HFFc6 (cell line): ENCODE measurements around the gene MSRB3. TPM values are rescaled to one million over a fixed set of nuclear protein-coding genes. Genes with fewer than 3 reads are reported as not detected.

Experiments used
- DNase-seq: peaks from one replicate; pipeline ENCODE4 v3.0.0-alpha.2; 2018
- H3K27ac Mint-ChIP-seq: 2 replicates; pipeline ENCODE4 v1.8.0; 2020; ENCODE audit warnings: mild to moderate bottlenecking, mixed read lengths
- H3K27me3 Mint-ChIP-seq: 2 replicates; pipeline ENCODE4 v1.8.0; 2021; ENCODE audit warnings: mild to moderate bottlenecking, moderate library complexity, mixed read lengths; ENCODE audit not compliant: insufficient read depth
- H3K36me3 Mint-ChIP-seq: 2 replicates; pipeline ENCODE4 v1.8.0; 2021; ENCODE audit warnings: low read depth, mixed read lengths
- H3K4me1 Mint-ChIP-seq: 2 replicates; pipeline ENCODE4 v1.8.0; 2020; ENCODE audit warnings: low read depth, mixed read lengths
- H3K4me3 Mint-ChIP-seq: 2 replicates; pipeline ENCODE4 v1.8.0; 2020; ENCODE audit warnings: mild to moderate bottlenecking, moderate library complexity, mixed read lengths
- H3K9me3 Mint-ChIP-seq: 2 replicates; pipeline ENCODE4 v1.8.0; 2020; ENCODE audit warnings: mild to moderate bottlenecking, mixed read lengths
- total RNA-seq, 6 experiments: library from RNA; stranded (reverse); fragmentation: NEBNext Ultra II Directional; extraction: Animal tissue kit (Norgen Biotek cat#: 25700); gene quantifications; 2 replicates in 1 of 6; 3 replicates in 5 of 6; pipeline ENCODE4 v1.2.3, GENCODE V29; 2021
- TF ChIP-seq, protein P1 (sequence below): fragments of 200-600 bp; sonication (generic); IDR thresholded peaks from 2 replicates; pipeline ENCODE4 v1.5.0; 2021; ENCODE audit warnings: antibody characterized with exemption, mild to moderate bottlenecking

Gene MSRB3
- total RNA-seq, 6 experiments from 2014 or later = 108 to 143 (median 127) TPM

DNA sequence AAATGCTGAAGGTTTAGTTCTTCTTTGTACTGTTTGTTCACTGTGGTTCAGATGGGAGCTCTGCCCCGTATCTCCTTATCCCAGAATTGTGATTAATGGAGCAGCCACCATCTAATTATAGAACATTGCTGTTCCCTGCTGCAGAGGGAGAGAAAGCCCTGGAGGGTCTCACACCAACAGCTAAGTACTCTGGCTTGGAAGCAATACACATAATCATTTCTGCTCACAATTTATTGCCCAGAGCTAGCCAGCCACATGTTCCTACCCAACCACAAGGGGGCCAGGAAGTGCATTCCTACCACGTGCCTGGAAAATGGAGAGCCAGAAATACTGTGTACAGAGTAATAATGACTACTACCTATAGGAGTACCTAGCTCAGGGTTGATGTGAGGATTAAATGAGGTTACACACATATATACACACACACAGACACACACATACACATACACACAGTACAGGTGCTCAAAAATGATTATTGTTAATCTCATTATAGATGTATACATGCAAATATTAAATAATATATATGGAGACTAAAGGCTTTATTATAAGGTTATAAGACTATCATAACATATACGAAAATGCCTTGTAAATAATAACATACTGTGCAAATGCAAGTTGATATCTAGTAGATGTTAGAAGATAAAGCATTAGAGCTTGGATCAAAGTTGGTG is 22.3 kb downstream of the MSRB3 start:
- peaks cover 15% of the 10 kb centered on the region for H3K36me3 Mint-ChIP-seq
- DNase-seq = peak; percentile 36
- H3K4me3 Mint-ChIP-seq = no peak overlapping the region; the same call in 1 of the 2 replicates
- H3K27me3 Mint-ChIP-seq = no peaks in the 10 kb centered on the region
- H3K9me3 Mint-ChIP-seq = peaks cover 5% of the 10 kb centered on the region; the same call in 1 of the 2 replicates
- peak overlapping the region; percentile 10; the same call in 1 of the 2 replicates for H3K27ac Mint-ChIP-seq
- peaks cover 80% of the 10 kb centered on the region for H3K4me1 Mint-ChIP-seq
- TF ChIP-seq, protein P1, sequence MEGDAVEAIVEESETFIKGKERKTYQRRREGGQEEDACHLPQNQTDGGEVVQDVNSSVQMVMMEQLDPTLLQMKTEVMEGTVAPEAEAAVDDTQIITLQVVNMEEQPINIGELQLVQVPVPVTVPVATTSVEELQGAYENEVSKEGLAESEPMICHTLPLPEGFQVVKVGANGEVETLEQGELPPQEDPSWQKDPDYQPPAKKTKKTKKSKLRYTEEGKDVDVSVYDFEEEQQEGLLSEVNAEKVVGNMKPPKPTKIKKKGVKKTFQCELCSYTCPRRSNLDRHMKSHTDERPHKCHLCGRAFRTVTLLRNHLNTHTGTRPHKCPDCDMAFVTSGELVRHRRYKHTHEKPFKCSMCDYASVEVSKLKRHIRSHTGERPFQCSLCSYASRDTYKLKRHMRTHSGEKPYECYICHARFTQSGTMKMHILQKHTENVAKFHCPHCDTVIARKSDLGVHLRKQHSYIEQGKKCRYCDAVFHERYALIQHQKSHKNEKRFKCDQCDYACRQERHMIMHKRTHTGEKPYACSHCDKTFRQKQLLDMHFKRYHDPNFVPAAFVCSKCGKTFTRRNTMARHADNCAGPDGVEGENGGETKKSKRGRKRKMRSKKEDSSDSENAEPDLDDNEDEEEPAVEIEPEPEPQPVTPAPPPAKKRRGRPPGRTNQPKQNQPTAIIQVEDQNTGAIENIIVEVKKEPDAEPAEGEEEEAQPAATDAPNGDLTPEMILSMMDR = peak; percentile 76

DNA sequence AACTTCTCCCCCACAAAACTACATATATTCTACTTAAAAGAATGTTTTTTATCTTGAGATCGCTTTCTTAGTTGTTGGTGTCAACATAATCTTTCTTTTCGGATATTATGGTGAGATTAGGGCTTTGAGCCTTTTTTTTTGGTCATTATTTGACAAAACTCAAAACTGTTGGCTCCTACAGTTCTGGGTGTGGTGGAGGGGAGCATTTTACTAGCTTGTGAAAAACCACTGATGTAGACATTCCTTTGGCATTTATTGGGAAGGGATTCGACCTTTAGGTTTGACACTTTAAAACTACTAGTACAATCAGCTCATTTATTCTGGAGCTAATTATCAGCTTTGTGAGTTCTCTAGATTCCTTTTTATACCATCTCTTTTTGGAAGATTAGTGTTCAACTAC is 24.4 kb downstream of the MSRB3 start:
- TF ChIP-seq, protein P1 = no peak
- H3K4me3 Mint-ChIP-seq = no peak overlapping the region
- no peak for DNase-seq

DNA sequence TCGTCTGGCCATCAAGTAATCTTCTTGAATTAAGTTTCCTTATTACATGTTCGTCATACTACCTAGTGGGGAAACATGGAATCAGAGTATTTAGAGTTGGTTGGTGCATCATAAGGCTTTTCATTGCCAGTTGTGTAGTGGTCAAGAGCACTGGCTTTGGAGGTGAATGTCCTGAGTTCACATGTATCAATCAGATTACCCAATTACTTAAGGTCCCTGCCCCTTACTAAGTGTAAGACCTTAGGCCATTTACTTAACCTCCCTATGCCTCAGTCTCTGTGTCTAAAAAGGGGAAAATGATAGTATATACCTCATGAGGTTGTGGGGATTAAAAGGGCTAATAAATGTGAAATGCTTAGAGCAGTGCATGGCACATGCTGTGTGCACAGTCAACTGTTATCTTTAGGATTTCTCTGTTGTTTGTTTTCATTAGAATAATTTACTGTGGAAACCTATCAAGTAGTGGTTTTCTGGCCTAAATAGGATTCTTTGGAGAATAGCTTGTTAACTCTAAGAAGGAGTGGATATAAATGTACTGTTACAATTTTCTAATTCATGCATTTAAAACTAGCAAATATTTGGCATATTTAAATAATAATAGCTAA is 27.0 kb downstream of the MSRB3 start:
- no peak for DNase-seq
- Mint-ChIP-seq H3K27ac (peak overlapping the region; percentile 44), H3K36me3 (peaks cover 12% of the 10 kb centered on the region)

More for the DNA sequence above, 24.4 kb downstream of the MSRB3 start:
- Mint-ChIP-seq H3K27me3 (no peaks in the 10 kb centered on the region), H3K9me3 (no peaks in the 10 kb centered on the region), H3K36me3 (0 out of 2 replicates have a peak, but pooled peaks cover 4% of the 10 kb centered on the region), H3K27ac (peak overlapping the region; percentile 6; the same call in 1 of the 2 replicates), H3K4me1 (peaks cover 87% of the 10 kb centered on the region)

DNA sequence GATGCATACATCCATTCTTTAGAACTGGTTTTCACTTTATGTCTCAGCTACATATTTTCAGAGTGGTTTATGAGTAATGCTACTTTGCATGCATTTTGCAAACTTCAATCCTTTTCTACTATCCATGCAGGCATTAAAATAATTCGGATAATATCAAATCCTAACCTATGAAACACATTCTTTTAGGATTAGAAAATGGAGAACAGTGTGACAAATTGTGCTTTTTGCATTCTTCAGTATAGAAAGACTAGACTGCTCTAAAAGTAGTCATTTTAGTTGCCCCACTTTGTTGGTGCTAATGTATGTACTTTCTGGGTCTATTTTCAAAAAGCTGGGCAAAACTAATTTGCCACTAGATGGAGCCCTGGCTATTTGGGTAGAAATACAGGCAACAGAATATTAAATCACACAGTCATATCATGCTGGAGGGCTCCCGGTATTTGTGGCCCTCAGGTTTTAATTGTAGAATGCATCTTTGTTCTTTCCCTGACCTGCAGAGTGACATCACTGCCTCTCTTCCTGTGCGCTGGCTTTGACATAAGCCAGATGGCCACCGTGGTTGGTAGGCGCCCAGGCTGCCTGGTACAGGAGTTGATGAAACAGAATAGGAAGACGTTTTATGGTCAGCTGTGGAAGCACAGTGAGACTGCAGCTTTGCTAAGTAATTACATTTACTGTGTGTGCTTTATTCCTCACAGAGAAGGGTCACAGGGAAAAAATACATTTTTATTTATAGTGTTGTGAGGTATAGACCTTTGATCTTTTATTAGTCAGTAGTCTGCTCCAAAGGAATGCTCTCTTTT is 28.1 kb downstream of the MSRB3 start:
- H3K36me3 Mint-ChIP-seq = peaks cover 12% of the 10 kb centered on the region
- peaks cover 95% of the 10 kb centered on the region for H3K4me1 Mint-ChIP-seq
- H3K27ac Mint-ChIP-seq = peak overlapping the region; percentile 83
- DNase-seq = peak; percentile 73
- H3K4me3 Mint-ChIP-seq = peak overlapping the region; percentile 49
- TF ChIP-seq, protein P1 = peak; percentile 90
- no peaks in the 10 kb centered on the region for H3K27me3 Mint-ChIP-seq
- no peaks in the 10 kb centered on the region for H3K9me3 Mint-ChIP-seq

More for the DNA sequence above, 27.0 kb downstream of the MSRB3 start:
- TF ChIP-seq, protein P1 = no peak
- H3K27me3 Mint-ChIP-seq = no peaks in the 10 kb centered on the region
- no peaks in the 10 kb centered on the region for H3K9me3 Mint-ChIP-seq
- peaks cover 93% of the 10 kb centered on the region for H3K4me1 Mint-ChIP-seq
- H3K4me3 Mint-ChIP-seq = no peak overlapping the region

DNA sequence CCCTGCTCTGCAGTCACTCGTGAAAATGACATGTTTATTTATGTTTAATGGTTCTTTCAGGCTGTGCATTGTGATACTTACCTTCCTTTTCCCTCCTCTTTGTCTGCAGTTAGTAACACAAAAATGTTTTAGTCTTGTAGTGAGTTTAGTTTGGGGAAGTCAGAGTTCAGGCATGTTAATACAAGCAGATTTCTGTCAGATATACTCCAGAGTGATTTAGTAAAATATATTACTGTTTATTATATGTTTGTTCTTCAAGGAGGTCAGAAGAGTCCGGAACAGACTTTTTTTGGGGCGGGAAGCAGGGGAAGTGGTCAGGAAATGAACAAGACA is 28.7 kb downstream of the MSRB3 start:
- H3K36me3 Mint-ChIP-seq = peaks cover 12% of the 10 kb centered on the region
- H3K27ac Mint-ChIP-seq = peak overlapping the region; percentile 83
- TF ChIP-seq, protein P1 = no peak
- H3K9me3 Mint-ChIP-seq = no peaks in the 10 kb centered on the region
- H3K27me3 Mint-ChIP-seq = no peaks in the 10 kb centered on the region
- peak; percentile 16 for DNase-seq
- peaks cover 98% of the 10 kb centered on the region for H3K4me1 Mint-ChIP-seq
- peak overlapping the region; percentile 49 for H3K4me3 Mint-ChIP-seq
